LNCaP clone FGC (cell line): Measurements from ENCODE around the gene PHETA1.
"Not testable (repeated sequence)": the region's sequence is repeated elsewhere in the genome, so short reads cannot be mapped to it uniquely, and the experiment has no call there.

ENCODE experiments used
- DNase-seq: peaks from one replicate; pipeline ENCODE4 v3.0.0-alpha.2; 2011; ENCODE audit warnings: low read depth
- H3K4me3 ChIP-seq: 2 replicates; pipeline ENCODE4 v1.5.1; 2011; ENCODE audit warnings: mild to moderate bottlenecking, low read depth, low read length, control low read depth
- TF ChIP-seq, protein P1 (sequence below): IDR thresholded peaks from 2 replicates; pipeline ENCODE4 v1.5.1; 2012; ENCODE audit warnings: mild to moderate bottlenecking; ENCODE audit not compliant: control insufficient read depth, insufficient read depth; ENCODE audit errors: extremely low read depth

The PHETA1 gene

GRCh38 chr12:111379942-111380554 lies 11.2 kb upstream of the PHETA1 start:
- H3K4me3 ChIP-seq: no peak overlapping the region
- TF ChIP-seq, protein P1, sequence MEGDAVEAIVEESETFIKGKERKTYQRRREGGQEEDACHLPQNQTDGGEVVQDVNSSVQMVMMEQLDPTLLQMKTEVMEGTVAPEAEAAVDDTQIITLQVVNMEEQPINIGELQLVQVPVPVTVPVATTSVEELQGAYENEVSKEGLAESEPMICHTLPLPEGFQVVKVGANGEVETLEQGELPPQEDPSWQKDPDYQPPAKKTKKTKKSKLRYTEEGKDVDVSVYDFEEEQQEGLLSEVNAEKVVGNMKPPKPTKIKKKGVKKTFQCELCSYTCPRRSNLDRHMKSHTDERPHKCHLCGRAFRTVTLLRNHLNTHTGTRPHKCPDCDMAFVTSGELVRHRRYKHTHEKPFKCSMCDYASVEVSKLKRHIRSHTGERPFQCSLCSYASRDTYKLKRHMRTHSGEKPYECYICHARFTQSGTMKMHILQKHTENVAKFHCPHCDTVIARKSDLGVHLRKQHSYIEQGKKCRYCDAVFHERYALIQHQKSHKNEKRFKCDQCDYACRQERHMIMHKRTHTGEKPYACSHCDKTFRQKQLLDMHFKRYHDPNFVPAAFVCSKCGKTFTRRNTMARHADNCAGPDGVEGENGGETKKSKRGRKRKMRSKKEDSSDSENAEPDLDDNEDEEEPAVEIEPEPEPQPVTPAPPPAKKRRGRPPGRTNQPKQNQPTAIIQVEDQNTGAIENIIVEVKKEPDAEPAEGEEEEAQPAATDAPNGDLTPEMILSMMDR: no peak
- no peak for DNase-seq

- no peak overlapping the region for H3K4me3 ChIP-seq
- no peak for DNase-seq
- TF ChIP-seq, protein P1: no peak
Measured at GRCh38 chr12:111377440-111377839, 8.5 kb upstream of the PHETA1 start.

- H3K4me3 ChIP-seq, DNase-seq: not testable (repeated sequence)
Measured at GRCh38 chr12:111373231-111373630, 4.3 kb upstream of the PHETA1 start.

DNA sequence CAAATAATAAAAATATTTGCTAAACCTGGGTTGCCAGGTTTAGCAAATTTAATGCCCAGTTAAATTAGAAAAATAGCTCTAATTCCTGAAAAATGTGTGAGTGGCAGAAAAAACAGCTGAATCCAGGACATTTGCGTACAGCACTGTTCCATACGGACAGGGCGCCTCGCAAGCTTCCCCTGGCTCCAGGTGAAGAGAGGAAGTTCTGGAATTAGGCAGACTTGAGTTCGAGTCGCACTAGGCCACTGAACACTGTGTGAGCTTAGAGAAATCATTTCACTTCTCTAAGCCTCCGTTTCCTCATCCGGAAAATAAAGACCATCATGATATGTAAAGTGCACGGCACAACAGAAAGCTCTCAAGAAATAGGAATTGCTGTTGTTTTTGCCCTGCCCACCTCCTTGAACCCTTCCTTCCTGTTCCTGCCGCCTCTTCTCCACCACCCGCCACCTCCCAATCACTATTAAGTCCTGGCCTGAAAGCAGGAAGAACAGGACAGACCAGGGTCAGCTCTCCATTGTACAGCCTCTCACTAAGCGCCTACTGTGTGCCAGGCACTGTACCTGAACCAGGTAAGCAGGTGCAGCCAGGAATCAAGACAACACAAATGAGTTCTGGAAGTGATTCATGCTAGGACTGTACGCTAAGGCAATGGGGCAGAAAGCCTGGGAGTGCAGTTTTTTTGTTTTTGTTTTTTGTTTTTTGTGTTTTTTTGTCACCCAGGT lies 763 bp upstream of the PHETA1 start:
- TF ChIP-seq, protein P1: no peak
- H3K4me3 ChIP-seq: peak overlapping the region; percentile 91
- no peak for DNase-seq

GRCh38 chr12:111368291-111368787 lies 556 bp downstream of the PHETA1 start:
- peak overlapping the region; percentile 91 for H3K4me3 ChIP-seq
- no peak for DNase-seq
- TF ChIP-seq, protein P1: no peak

- H3K4me3 ChIP-seq: peak overlapping the region; percentile 91
- TF ChIP-seq, protein P1: no peak
- DNase-seq: no peak
Measured at GRCh38 chr12:111367661-111368221, 1.2 kb downstream of the PHETA1 start.

DNA sequence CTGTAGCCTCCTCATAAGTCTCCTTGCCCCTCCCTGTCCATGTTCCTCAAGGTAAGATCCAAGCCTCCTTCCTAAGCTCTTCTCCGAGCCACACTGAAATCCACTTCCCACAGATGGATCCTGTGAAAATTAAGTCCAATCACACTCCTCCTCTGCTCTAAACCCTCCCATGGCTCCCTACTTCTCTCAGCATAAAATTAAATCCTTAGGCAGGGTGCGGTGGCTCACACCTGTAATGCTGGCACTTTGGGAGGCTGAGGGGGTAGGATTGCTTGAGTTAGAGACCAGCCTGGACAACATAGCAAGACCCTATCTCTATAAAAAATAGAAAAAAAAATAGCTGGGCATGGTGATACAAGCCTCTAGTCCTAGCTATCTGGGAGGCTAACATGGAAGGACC lies 2.3 kb downstream of the PHETA1 start:
- no peak for DNase-seq
- H3K4me3 ChIP-seq: no peak overlapping the region
- TF ChIP-seq, protein P1: no peak
